ENCODE results near the gene CPNE1. TPM values are rescaled to one million over a fixed set of nuclear protein-coding genes. Genes with fewer than 3 reads are reported as not detected.
"Not testable (repeated sequence)": the region's sequence is repeated elsewhere in the genome, so short reads cannot be mapped to it uniquely, and the experiment has no call there.

The CPNE1 gene
- total RNA-seq, 3 donors from 2014 or later, result 41.1 to 135 (median 117) TPM

GRCh38 chr20:35710039-35710438 is 45.3 kb upstream of the CPNE1 start:
- Histone ChIP-seq H3K27me3 (no peaks in the 10 kb centered on the region), H3K4me3 (no peak overlapping the region), H3K9me3 (no peaks in the 10 kb centered on the region), H3K4me1 (peaks cover 3 to 5% of the 10 kb centered on the region in 2 donors), H3K27ac (no peak overlapping the region), H3K36me3 (peaks cover 11% of the 10 kb centered on the region)
- TF ChIP-seq POLR2A (IDR thresholded peaks at IDR 0.05) (no peak), POLR2AphosphoS5 (IDR thresholded peaks at IDR 0.05) (no peak)
- TF ChIP-seq, protein P1, sequence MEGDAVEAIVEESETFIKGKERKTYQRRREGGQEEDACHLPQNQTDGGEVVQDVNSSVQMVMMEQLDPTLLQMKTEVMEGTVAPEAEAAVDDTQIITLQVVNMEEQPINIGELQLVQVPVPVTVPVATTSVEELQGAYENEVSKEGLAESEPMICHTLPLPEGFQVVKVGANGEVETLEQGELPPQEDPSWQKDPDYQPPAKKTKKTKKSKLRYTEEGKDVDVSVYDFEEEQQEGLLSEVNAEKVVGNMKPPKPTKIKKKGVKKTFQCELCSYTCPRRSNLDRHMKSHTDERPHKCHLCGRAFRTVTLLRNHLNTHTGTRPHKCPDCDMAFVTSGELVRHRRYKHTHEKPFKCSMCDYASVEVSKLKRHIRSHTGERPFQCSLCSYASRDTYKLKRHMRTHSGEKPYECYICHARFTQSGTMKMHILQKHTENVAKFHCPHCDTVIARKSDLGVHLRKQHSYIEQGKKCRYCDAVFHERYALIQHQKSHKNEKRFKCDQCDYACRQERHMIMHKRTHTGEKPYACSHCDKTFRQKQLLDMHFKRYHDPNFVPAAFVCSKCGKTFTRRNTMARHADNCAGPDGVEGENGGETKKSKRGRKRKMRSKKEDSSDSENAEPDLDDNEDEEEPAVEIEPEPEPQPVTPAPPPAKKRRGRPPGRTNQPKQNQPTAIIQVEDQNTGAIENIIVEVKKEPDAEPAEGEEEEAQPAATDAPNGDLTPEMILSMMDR (IDR thresholded peaks at IDR 0.05), result no peak
- DNase-seq (ENCODE audit: low spot score in 2 of 2), result no peak
- intact Hi-C loops (cut with DNase I; ENCODE audit: low total_unique reads), result no loop called here

- TF ChIP-seq, protein P1 (IDR thresholded peaks at IDR 0.05), result no peak
- TF ChIP-seq POLR2AphosphoS5 (IDR thresholded peaks at IDR 0.05) (no peak), POLR2A (IDR thresholded peaks at IDR 0.05) (no peak)
- intact Hi-C loops (cut with DNase I; ENCODE audit: low total_unique reads), result no loop called here
- DNase-seq (ENCODE audit: low spot score in 2 of 2), result no peak
- Histone ChIP-seq H3K9me3 (no peaks in the 10 kb centered on the region), H3K27ac (no peak overlapping the region), H3K4me3 (no peak overlapping the region), H3K4me1 (peaks cover 3 to 5% of the 10 kb centered on the region in 2 donors), H3K36me3 (peaks cover 10% of the 10 kb centered on the region), H3K27me3 (no peaks in the 10 kb centered on the region)
These were observed 44.6 kb upstream of the CPNE1 start for GRCh38 chr20:35709259-35709658.

- no peaks in the 10 kb centered on the region for H3K27me3 ChIP-seq
- no peak overlapping the region for H3K4me3 ChIP-seq
- peaks cover 4% of the 10 kb centered on the region for H3K36me3 ChIP-seq
- H3K9me3 ChIP-seq, result no peaks in the 10 kb centered on the region
- no peak for DNase-seq (ENCODE audit: low spot score in 2 of 2)
- TF ChIP-seq POLR2A (IDR thresholded peaks at IDR 0.05) (no peak), POLR2AphosphoS5 (IDR thresholded peaks at IDR 0.05) (no peak)
- TF ChIP-seq, protein P1 (IDR thresholded peaks at IDR 0.05), result no peak
- no peak overlapping the region for H3K27ac ChIP-seq
- intact Hi-C loops (cut with DNase I; ENCODE audit: low total_unique reads), result no loop called here
- peaks cover 3 to 5% of the 10 kb centered on the region in 2 donors for H3K4me1 ChIP-seq
These were observed 43.8 kb upstream of the CPNE1 start for GRCh38 chr20:35708502-35708901.

- H3K27ac ChIP-seq; H3K36me3 ChIP-seq; H3K4me1 ChIP-seq; DNase-seq (ENCODE audit: low spot score in 2 of 2); intact Hi-C loops (cut with DNase I; ENCODE audit: low total_unique reads); H3K27me3 ChIP-seq; H3K4me3 ChIP-seq; H3K9me3 ChIP-seq: not testable (repeated sequence)
These were observed 42.2 kb upstream of the CPNE1 start for GRCh38 chr20:35706591-35707529.

DNA sequence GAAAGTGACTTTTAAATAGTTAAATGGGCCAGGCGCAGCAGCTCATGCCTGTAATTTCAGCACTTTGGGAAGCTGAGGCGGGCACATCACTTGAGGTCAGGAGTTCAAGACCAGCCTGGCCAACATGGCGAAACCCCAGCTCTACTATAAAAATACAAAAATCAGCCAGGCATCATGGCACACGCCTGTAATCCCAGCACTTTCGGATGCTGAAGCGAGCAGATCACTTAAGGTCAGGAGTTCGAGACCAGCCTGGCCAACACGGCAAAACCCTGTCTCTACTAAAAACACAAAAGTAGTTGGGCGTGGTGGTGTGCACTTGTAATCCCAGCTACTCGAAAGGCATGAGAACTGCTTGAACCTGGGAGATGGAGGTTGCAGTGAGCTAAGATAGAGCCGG is 41.2 kb upstream of the CPNE1 start:
- DNase-seq (ENCODE audit: low spot score in 2 of 2); H3K36me3 ChIP-seq; intact Hi-C loops (cut with DNase I; ENCODE audit: low total_unique reads); H3K27me3 ChIP-seq; H3K4me3 ChIP-seq; H3K4me1 ChIP-seq; H3K27ac ChIP-seq; H3K9me3 ChIP-seq: not testable (repeated sequence)

DNA sequence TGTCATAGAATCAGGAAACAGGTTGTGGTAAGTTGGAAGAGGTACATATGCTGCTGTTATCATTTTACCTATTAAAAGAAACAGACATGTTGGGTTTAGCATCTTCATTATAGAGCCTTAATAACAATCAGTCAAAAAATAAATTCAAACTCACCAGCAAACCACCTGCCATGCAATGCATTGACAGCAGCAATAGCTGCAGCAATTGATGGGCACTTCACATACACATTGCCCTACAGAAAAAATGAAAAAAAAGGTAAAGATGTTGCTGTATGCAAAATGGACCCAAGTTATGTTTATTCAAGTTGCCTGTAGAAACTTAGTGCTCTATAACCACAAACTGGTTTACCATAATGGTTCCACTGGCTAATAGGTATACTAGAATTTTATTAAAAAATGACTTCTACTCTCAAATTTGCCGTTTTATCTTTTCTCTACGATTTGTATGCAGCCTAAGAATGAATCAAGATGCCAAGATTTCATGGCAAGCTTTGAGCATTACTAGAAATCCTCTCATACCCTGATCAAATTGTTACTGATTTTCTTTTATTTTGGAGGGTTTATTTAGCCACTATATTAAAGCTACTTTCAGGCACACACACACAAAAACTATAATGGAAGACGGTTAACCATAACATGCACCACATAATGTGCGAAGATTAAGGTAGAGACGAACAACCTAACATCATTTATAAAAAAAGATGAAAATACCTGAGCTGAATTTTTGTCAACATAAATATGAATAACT is 40.0 kb upstream of the CPNE1 start:
- TF ChIP-seq POLR2AphosphoS5 (IDR thresholded peaks at IDR 0.05), result no peak
- TF ChIP-seq, protein P1 (IDR thresholded peaks at IDR 0.05), result no peak
- TF ChIP-seq POLR2A (IDR thresholded peaks at IDR 0.05), result no peak
- H3K4me1 ChIP-seq, result peaks cover 0 to 10% of the 10 kb centered on the region in 2 donors
- H3K4me3 ChIP-seq, result no peak overlapping the region
- H3K9me3 ChIP-seq, result no peaks in the 10 kb centered on the region
- no peaks in the 10 kb centered on the region for H3K27me3 ChIP-seq
- intact Hi-C loops (cut with DNase I; ENCODE audit: low total_unique reads), result no loop called here
- H3K27ac ChIP-seq, result no peak overlapping the region
- no peak for DNase-seq (ENCODE audit: low spot score in 2 of 2)
- H3K36me3 ChIP-seq, result peaks cover 5% of the 10 kb centered on the region
